Measurements from ENCODE around the gene MEG3. TPM values are rescaled to one million over a fixed set of nuclear protein-coding genes. Genes with fewer than 3 reads are reported as not detected.

The MEG3 gene
- total and polyA plus RNA-seq, 2 donors (not counting 3 experiments of a cell fraction or from before 2014, with no cell fraction given) = 378 to 508 TPM

- H2AFZ ChIP-seq (ENCODE audit: low read depth, low read length) = no peak overlapping the region
- no peaks in the 10 kb centered on the region for H3K79me2 ChIP-seq (ENCODE audit: control insufficient read depth, insufficient read depth, low read length)
- peaks cover 0 to 25% of the 10 kb centered on the region in 2 experiments for H3K36me3 ChIP-seq (ENCODE audit: control insufficient read depth in 2 of 2, extremely low read depth in 1 of 2, insufficient read depth in 2 of 2, low read length in 2 of 2)
- dilution Hi-C loops (cut with MboI; ENCODE audit: extremely low pct_ligation_motif_present, low sequenced_read_pairs) (no loop called here), intact Hi-C loops (cut with micrococcal nuclease) (no loop called here)
- no peak overlapping the region for H3K27ac ChIP-seq (ENCODE audit: insufficient read depth, low read depth, low read length)
- TF ChIP-seq JUN (IDR thresholded peaks at IDR 0.05; ENCODE audit: borderline replicate concordance, insufficient read depth, insufficient read length, low read depth) (no peak), POLR2A (IDR thresholded peaks at IDR 0.05; ENCODE audit: low read depth, low read length) (no peak), MYC (IDR thresholded peaks at IDR 0.05; ENCODE audit: low read depth, low read length) (no peak), POLR2AphosphoS5 (IDR thresholded peaks at IDR 0.05; ENCODE audit: insufficient read depth, low read depth, low read length) (no peak)
- no peaks in the 10 kb centered on the region for H3K4me1 ChIP-seq (ENCODE audit: control insufficient read depth, extremely low read depth, insufficient read depth, low read length)
- no peaks in the 10 kb centered on the region for H3K27me3 ChIP-seq (ENCODE audit: control insufficient read depth in 2 of 2, insufficient read depth in 2 of 2, low read length in 2 of 2)
- ChIA-PET POLR2A (no interaction called here), CTCF (no interaction called here)
- H3K9me3 ChIP-seq (replicated peaks; ENCODE audit: control insufficient read depth, insufficient read depth, low read length) = no peaks in the 10 kb centered on the region
- no peaks in the 10 kb centered on the region for H4K20me1 ChIP-seq (replicated peaks; ENCODE audit: control insufficient read depth, extremely low read depth, insufficient read depth, low read length)
- no peak for DNase-seq (ENCODE audit: low read depth, low spot score)
- H3K4me3 ChIP-seq (replicated peaks in 1 of 3; ENCODE audit: insufficient read depth in 1 of 3, low read depth in 1 of 3, low read length in 3 of 3) = no peak overlapping the region
- no TSS peak for BruUV-seq (replicated peaks)
- H3K9ac ChIP-seq (replicated peaks; ENCODE audit: extremely low read depth, insufficient read depth, low read length) = no peak overlapping the region
- no peak for FAIRE-seq
- no peaks in the 10 kb centered on the region for H3K9me1 ChIP-seq (replicated peaks; ENCODE audit: control insufficient read depth, extremely low read depth, insufficient read depth, low read length)
- H3K4me2 ChIP-seq (ENCODE audit: insufficient read depth, low read length) = no peak overlapping the region
Measured at GRCh38 chr14:100882026-100882967, 56.4 kb downstream of the MEG3 start.

DNA sequence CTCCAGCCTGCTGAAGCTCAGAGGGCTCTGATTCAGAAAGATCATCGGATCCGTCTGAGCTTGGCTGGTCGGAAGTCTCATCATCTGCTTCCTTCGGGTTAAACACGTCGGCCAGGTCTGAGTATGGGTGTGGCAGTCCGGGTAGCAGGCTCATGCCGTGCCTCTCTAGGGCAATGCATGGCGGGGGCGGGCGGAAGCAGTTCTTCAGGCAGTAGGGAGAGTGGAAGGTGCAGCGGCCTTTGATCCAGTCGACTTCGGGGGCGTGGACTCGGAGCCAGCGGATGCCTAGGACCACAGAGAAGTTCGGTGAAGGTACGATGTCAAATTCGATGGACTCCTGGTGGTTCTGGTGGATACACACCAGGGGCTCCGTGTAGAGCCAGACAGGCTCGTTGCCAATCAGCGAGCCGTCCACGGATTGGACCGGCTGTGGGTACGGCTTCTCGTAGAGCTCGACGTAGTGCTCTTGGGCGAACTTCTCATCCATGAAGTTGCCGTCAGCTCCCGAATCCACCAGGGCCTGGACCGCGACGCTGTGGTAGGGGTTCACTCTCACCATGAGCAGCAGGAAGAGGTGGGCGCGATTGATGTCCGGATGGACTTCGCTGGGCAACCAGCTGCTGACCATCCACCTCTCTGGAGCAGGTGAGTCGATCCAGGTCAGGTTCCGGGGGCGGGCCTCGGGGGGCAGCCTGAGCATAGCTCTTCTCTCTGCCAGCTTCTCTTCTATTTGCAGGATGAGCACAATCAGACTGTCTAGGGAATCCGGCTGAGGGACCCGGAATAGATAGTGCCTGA, 57.3 kb downstream of the MEG3 start:
- H3K36me3 ChIP-seq (ENCODE audit: control insufficient read depth in 2 of 2, extremely low read depth in 1 of 2, insufficient read depth in 2 of 2, low read length in 2 of 2) = peaks cover 0 to 24% of the 10 kb centered on the region in 2 experiments
- H2AFZ ChIP-seq (ENCODE audit: low read depth, low read length) = no peak overlapping the region
- no TSS peak for BruUV-seq (replicated peaks)
- no peak overlapping the region for H3K27ac ChIP-seq (ENCODE audit: insufficient read depth, low read depth, low read length)
- no peak overlapping the region for H3K4me3 ChIP-seq (replicated peaks in 1 of 3; ENCODE audit: insufficient read depth in 1 of 3, low read depth in 1 of 3, low read length in 3 of 3)
- intact Hi-C loops (cut with micrococcal nuclease) (no loop called here), dilution Hi-C loops (cut with MboI; ENCODE audit: extremely low pct_ligation_motif_present, low sequenced_read_pairs) (no loop called here)
- no peaks in the 10 kb centered on the region for H3K9me3 ChIP-seq (replicated peaks; ENCODE audit: control insufficient read depth, insufficient read depth, low read length)
- no peak overlapping the region for H3K9ac ChIP-seq (replicated peaks; ENCODE audit: extremely low read depth, insufficient read depth, low read length)
- no peaks in the 10 kb centered on the region for H4K20me1 ChIP-seq (replicated peaks; ENCODE audit: control insufficient read depth, extremely low read depth, insufficient read depth, low read length)
- ChIA-PET POLR2A (no interaction called here), CTCF (no interaction called here)
- TF ChIP-seq MYC (IDR thresholded peaks at IDR 0.05; ENCODE audit: low read depth, low read length) = no peak
- no peak for TF ChIP-seq FOS (IDR thresholded peaks at IDR 0.05; ENCODE audit: borderline replicate concordance, insufficient read depth, low read length)
- no peak for TF ChIP-seq POLR2AphosphoS5 (IDR thresholded peaks at IDR 0.05; ENCODE audit: insufficient read depth, low read depth, low read length)
- TF ChIP-seq GATA2 (IDR thresholded peaks at IDR 0.05; ENCODE audit: insufficient read depth, insufficient read length, low read depth, low read length) = no peak
- TF ChIP-seq, protein P1, sequence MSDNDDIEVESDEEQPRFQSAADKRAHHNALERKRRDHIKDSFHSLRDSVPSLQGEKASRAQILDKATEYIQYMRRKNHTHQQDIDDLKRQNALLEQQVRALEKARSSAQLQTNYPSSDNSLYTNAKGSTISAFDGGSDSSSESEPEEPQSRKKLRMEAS (IDR thresholded peaks at IDR 0.05; ENCODE audit: insufficient read depth, insufficient read length) = no peak
- TF ChIP-seq POLR2A (IDR thresholded peaks at IDR 0.05; ENCODE audit: low read depth, low read length) = no peak
- no peak for TF ChIP-seq EZH2 (IDR thresholded peaks at IDR 0.05; ENCODE audit: borderline replicate concordance, low read depth, low read length, severe bottlenecking)
- no peak for TF ChIP-seq JUN (IDR thresholded peaks at IDR 0.05; ENCODE audit: borderline replicate concordance, insufficient read depth, insufficient read length, low read depth)
- TF ChIP-seq CTCF (IDR thresholded peaks at IDR 0.05; ENCODE audit: extremely low read depth in 1 of 2, insufficient read depth in 1 of 2, low read depth in 1 of 2, low read length in 2 of 2) = no peak
- H3K4me1 ChIP-seq (ENCODE audit: control insufficient read depth, extremely low read depth, insufficient read depth, low read length) = no peaks in the 10 kb centered on the region
- no peaks in the 10 kb centered on the region for H3K9me1 ChIP-seq (replicated peaks; ENCODE audit: control insufficient read depth, extremely low read depth, insufficient read depth, low read length)
- no peak overlapping the region for H3K4me2 ChIP-seq (ENCODE audit: insufficient read depth, low read length)
- no peak for DNase-seq (ENCODE audit: low read depth, low spot score)
- no peaks in the 10 kb centered on the region for H3K79me2 ChIP-seq (ENCODE audit: control insufficient read depth, insufficient read depth, low read length)
- FAIRE-seq = no peak
- H3K27me3 ChIP-seq (ENCODE audit: control insufficient read depth in 2 of 2, insufficient read depth in 2 of 2, low read length in 2 of 2) = no peaks in the 10 kb centered on the region
